Measurements from ENCODE around the gene CTDSPL. TPM values are rescaled to one million over a fixed set of nuclear protein-coding genes. Genes with fewer than 3 reads are reported as not detected.

The CTDSPL gene
- total RNA-seq, 2 experiments from 2014 or later: 2.0 to 4.1 TPM

- no peak for DNase-seq
- no peak overlapping the region for H3K4me3 Mint-ChIP-seq
- peaks cover 18% of the 10 kb centered on the region for H3K27me3 Mint-ChIP-seq
- ChIA-PET CTCF (no interaction called here), POLR2A (no interaction called here)
- no peak overlapping the region for H3K27ac Mint-ChIP-seq
- no peaks in the 10 kb centered on the region for H3K4me1 Mint-ChIP-seq
- H3K36me3 Mint-ChIP-seq (ENCODE audit: low read depth): no peaks in the 10 kb centered on the region
- no peaks in the 10 kb centered on the region for H3K9me3 Mint-ChIP-seq
These were observed 34.7 kb upstream of the CTDSPL start for GRCh38 chr3:37826933-37827332.

- ChIA-PET POLR2A (no interaction called here), CTCF (interaction anchor here (1.4 kb wide), 1 partner anchor 23 kb away, joined by 3 read pairs; no protein-coding TSS in a partner anchor)
- Mint-ChIP-seq H3K36me3 (ENCODE audit: low read depth) (no peaks in the 10 kb centered on the region), H3K4me1 (no peaks in the 10 kb centered on the region), H3K9me3 (no peaks in the 10 kb centered on the region), H3K4me3 (no peak overlapping the region), H3K27me3 (peaks cover 16% of the 10 kb centered on the region), H3K27ac (no peak overlapping the region)
- no peak for DNase-seq
These were observed 29.2 kb upstream of the CTDSPL start for GRCh38 chr3:37832480-37832879.

GRCh38 chr3:37833302-37834186 lies 28.1 kb upstream of the CTDSPL start:
- DNase-seq: no peak
- Mint-ChIP-seq H3K4me3 (no peak overlapping the region), H3K27me3 (peaks cover 7% of the 10 kb centered on the region), H3K36me3 (ENCODE audit: low read depth) (no peaks in the 10 kb centered on the region), H3K9me3 (no peaks in the 10 kb centered on the region), H3K4me1 (no peaks in the 10 kb centered on the region), H3K27ac (no peak overlapping the region)
- ChIA-PET CTCF (interaction anchor here (1.0 to 1.4 kb wide), 2 partner anchors 22 to 134 kb away, joined by 3 read pairs; no protein-coding TSS in a partner anchor), POLR2A (no interaction called here)

GRCh38 chr3:37836589-37836988 lies 25.1 kb upstream of the CTDSPL start:
- Mint-ChIP-seq H3K27ac (no peak overlapping the region), H3K36me3 (ENCODE audit: low read depth) (no peaks in the 10 kb centered on the region), H3K9me3 (no peaks in the 10 kb centered on the region), H3K4me1 (no peaks in the 10 kb centered on the region), H3K27me3 (peaks cover 17% of the 10 kb centered on the region), H3K4me3 (no peak overlapping the region)
- no peak for DNase-seq
- CTCF ChIA-PET: no interaction called here
- POLR2A ChIA-PET: no interaction called here

GRCh38 chr3:37847689-37848088 lies 14.0 kb upstream of the CTDSPL start:
- CTCF ChIA-PET: no interaction called here
- H3K4me3 Mint-ChIP-seq: no peak overlapping the region
- H3K27me3 Mint-ChIP-seq: peaks cover 8% of the 10 kb centered on the region
- peaks cover 2% of the 10 kb centered on the region for H3K9me3 Mint-ChIP-seq
- POLR2A ChIA-PET: no interaction called here
- H3K4me1 Mint-ChIP-seq: no peaks in the 10 kb centered on the region
- H3K27ac Mint-ChIP-seq: no peak overlapping the region
- H3K36me3 Mint-ChIP-seq (ENCODE audit: low read depth): no peaks in the 10 kb centered on the region
- DNase-seq: no peak

- DNase-seq: no peak
- ChIA-PET POLR2A (no interaction called here), CTCF (interaction anchor here (0.7 kb wide), 1 partner anchor 1973 kb away, joined by 3 read pairs; no protein-coding TSS in a partner anchor)
- H3K4me1 Mint-ChIP-seq: no peaks in the 10 kb centered on the region
- H3K27me3 Mint-ChIP-seq: peaks cover 6% of the 10 kb centered on the region
- H3K36me3 Mint-ChIP-seq (ENCODE audit: low read depth): no peaks in the 10 kb centered on the region
- H3K4me3 Mint-ChIP-seq: no peak overlapping the region
- no peak overlapping the region for H3K27ac Mint-ChIP-seq
- no peaks in the 10 kb centered on the region for H3K9me3 Mint-ChIP-seq
These were observed 12.3 kb upstream of the CTDSPL start for GRCh38 chr3:37849146-37849923.

GRCh38 chr3:37852097-37852496 lies 9.6 kb upstream of the CTDSPL start:
- H3K4me1 Mint-ChIP-seq: no peaks in the 10 kb centered on the region
- ChIA-PET POLR2A (no interaction called here), CTCF (interaction anchor here (5.9 kb wide), 1 partner anchor 116 kb away, joined by 129 read pairs; no protein-coding TSS in a partner anchor)
- no peaks in the 10 kb centered on the region for H3K36me3 Mint-ChIP-seq (ENCODE audit: low read depth)
- no peak overlapping the region for H3K27ac Mint-ChIP-seq
- H3K27me3 Mint-ChIP-seq: peaks cover 2% of the 10 kb centered on the region
- no peaks in the 10 kb centered on the region for H3K9me3 Mint-ChIP-seq
- H3K4me3 Mint-ChIP-seq: no peak overlapping the region
- no peak for DNase-seq

GRCh38 chr3:37852771-37853170 lies 8.9 kb upstream of the CTDSPL start:
- Mint-ChIP-seq H3K4me3 (no peak overlapping the region), H3K27ac (no peak overlapping the region), H3K4me1 (no peaks in the 10 kb centered on the region), H3K9me3 (no peaks in the 10 kb centered on the region), H3K27me3 (peaks cover 2% of the 10 kb centered on the region), H3K36me3 (ENCODE audit: low read depth) (no peaks in the 10 kb centered on the region)
- ChIA-PET CTCF (interaction anchor here (0.7 to 5.9 kb wide), 3 partner anchors 115 to 158 kb away, joined by 3 to 129 read pairs (median 5); no protein-coding TSS in a partner anchor), POLR2A (no interaction called here)
- no peak for DNase-seq

- Mint-ChIP-seq H3K36me3 (ENCODE audit: low read depth) (no peaks in the 10 kb centered on the region), H3K4me3 (no peak overlapping the region), H3K27ac (no peak overlapping the region), H3K27me3 (no peaks in the 10 kb centered on the region), H3K4me1 (no peaks in the 10 kb centered on the region), H3K9me3 (no peaks in the 10 kb centered on the region)
- no peak for DNase-seq
- POLR2A ChIA-PET: no interaction called here
- CTCF ChIA-PET: interaction anchor here (0.7 to 5.9 kb wide), 8 partner anchors 14 to 582 kb away, joined by 3 to 129 read pairs (median 8); no protein-coding TSS in a partner anchor
These were observed 7.8 kb upstream of the CTDSPL start for GRCh38 chr3:37853691-37854413.

GRCh38 chr3:37855363-37855970 lies 6.2 kb upstream of the CTDSPL start:
- POLR2A ChIA-PET: interaction anchor here (1.2 kb wide), 1 partner anchor 112 kb away, joined by 3 read pairs; no protein-coding TSS in a partner anchor
- Mint-ChIP-seq H3K4me3 (no peak overlapping the region), H3K27ac (no peak overlapping the region), H3K4me1 (peaks cover 7% of the 10 kb centered on the region), H3K36me3 (ENCODE audit: low read depth) (no peaks in the 10 kb centered on the region), H3K9me3 (no peaks in the 10 kb centered on the region), H3K27me3 (peaks cover 4% of the 10 kb centered on the region)
- CTCF ChIA-PET: interaction anchor here (0.7 to 5.9 kb wide), 24 partner anchors 10 to 625 kb away, joined by 3 to 129 read pairs (median 4); no protein-coding TSS in a partner anchor
- DNase-seq: peak; percentile 78

- peaks cover 12% of the 10 kb centered on the region for H3K27me3 Mint-ChIP-seq
- POLR2A ChIA-PET: no interaction called here
These were observed 5.3 kb upstream of the CTDSPL start for GRCh38 chr3:37856381-37856780.

GRCh38 chr3:37858742-37859141 lies 2.9 kb upstream of the CTDSPL start:
- no peak overlapping the region for H3K27ac Mint-ChIP-seq
- no peaks in the 10 kb centered on the region for H3K36me3 Mint-ChIP-seq (ENCODE audit: low read depth)
- H3K4me3 Mint-ChIP-seq: no peak overlapping the region
- H3K27me3 Mint-ChIP-seq: peaks cover 27% of the 10 kb centered on the region
- no peak for DNase-seq
- H3K4me1 Mint-ChIP-seq: peaks cover 22% of the 10 kb centered on the region
- no peaks in the 10 kb centered on the region for H3K9me3 Mint-ChIP-seq
- CTCF ChIA-PET: interaction anchor here (0.7 to 1.3 kb wide), 3 partner anchors 20 to 116 kb away, joined by 3 to 5 read pairs (median 4); no protein-coding TSS in a partner anchor
- POLR2A ChIA-PET: no interaction called here

More at GRCh38 chr3:37856381-37856780, 5.3 kb upstream of the CTDSPL start:
- CTCF ChIA-PET: interaction anchor here (0.7 to 5.9 kb wide), 13 partner anchors 9 to 624 kb away, joined by 3 to 129 read pairs (median 4); no protein-coding TSS in a partner anchor
- Mint-ChIP-seq H3K27ac (no peak overlapping the region), H3K9me3 (no peaks in the 10 kb centered on the region), H3K4me3 (no peak overlapping the region), H3K4me1 (peaks cover 14% of the 10 kb centered on the region), H3K36me3 (ENCODE audit: low read depth) (no peaks in the 10 kb centered on the region)
- no peak for DNase-seq
